Subcutaneous abdominal adipose tissue (tissue), 5 donors: ENCODE measurements around the gene MAN1A1.

Experiments
- H3K27ac ChIP-seq: one replicate; pipeline ENCODE4 v1.7.0; 2013; ENCODE audit warnings: low read depth, mild to moderate bottlenecking, inconsistent platforms, low read length, moderate library complexity
- H3K27me3 ChIP-seq, 5 donors: one replicate each; pipeline ENCODE4 v1.7.0; 2013; ENCODE audit warnings: low read length in 5 of 5, inconsistent platforms in 1 of 5; ENCODE audit not compliant: control insufficient read depth in 5 of 5, insufficient read depth in 4 of 5
- H3K36me3 ChIP-seq, 5 donors: one replicate each; pipeline ENCODE4 v1.7.0; 2013; ENCODE audit warnings: low read length in 5 of 5; ENCODE audit not compliant: control insufficient read depth in 5 of 5, insufficient read depth in 5 of 5
- H3K4me1 ChIP-seq, 5 donors: one replicate each; pipeline ENCODE4 v1.7.0; 2013; ENCODE audit warnings: low read length in 5 of 5, mild to moderate bottlenecking in 3 of 5, moderate library complexity in 1 of 5; ENCODE audit not compliant: control insufficient read depth in 5 of 5, insufficient read depth in 5 of 5
- H3K4me3 ChIP-seq, 5 donors: one replicate each; pipeline ENCODE4 v1.7.0; 2013; ENCODE audit warnings: low read length in 5 of 5, low read depth in 1 of 5
- H3K9ac ChIP-seq, 5 donors: one replicate each; pipeline ENCODE4 v1.7.0; 2013; ENCODE audit warnings: low read length in 5 of 5, mild to moderate bottlenecking in 4 of 5, moderate library complexity in 3 of 5
- H3K9me3 ChIP-seq, 5 donors: one replicate each; pipeline ENCODE4 v1.7.0; 2013; ENCODE audit warnings: low read length in 5 of 5; ENCODE audit not compliant: control insufficient read depth in 5 of 5
- donor health status: healthy.
- donor health status: healthy.
- donor health status: healthy.
- donor health status: healthy.
- donor health status: healthy.

MAN1A1 gene

GRCh38 chr6:119215309-119215708 lies 134.3 kb downstream of the MAN1A1 start:
- Histone ChIP-seq H3K4me3 (no peak overlapping the region), H3K4me1 (peaks cover 5 to 34% (median 16%) of the 10 kb centered on the region in 5 donors), H3K27ac (peak overlapping the region; percentile 77), H3K36me3 (no peaks in the 10 kb centered on the region), H3K9me3 (no peaks in the 10 kb centered on the region), H3K9ac (no peak overlapping the region), H3K27me3 (no peaks in the 10 kb centered on the region)

DNA sequence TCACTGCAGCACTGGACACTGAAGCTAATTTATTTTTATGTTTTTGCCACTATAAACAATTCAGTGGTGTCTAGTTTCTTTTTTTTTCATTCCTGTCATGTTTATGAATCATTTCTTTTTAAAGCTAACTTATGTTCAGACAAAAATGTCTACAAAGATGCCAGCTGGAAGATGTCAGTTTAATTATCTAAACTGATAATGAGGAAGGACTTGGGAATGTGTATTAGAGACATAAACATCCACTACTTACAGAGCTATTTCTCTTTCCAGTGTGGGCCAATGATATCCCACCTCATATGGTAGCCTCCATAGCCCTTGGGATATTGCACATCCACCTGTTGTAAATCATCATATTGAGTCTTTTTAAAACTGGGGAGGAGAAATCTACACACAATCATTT lies 139.0 kb downstream of the MAN1A1 start:
- Histone ChIP-seq H3K9me3 (no peaks in the 10 kb centered on the region), H3K4me3 (no peak overlapping the region), H3K36me3 (peaks cover 0 to 7% (median 0%) of the 10 kb centered on the region in 5 donors)

DNA sequence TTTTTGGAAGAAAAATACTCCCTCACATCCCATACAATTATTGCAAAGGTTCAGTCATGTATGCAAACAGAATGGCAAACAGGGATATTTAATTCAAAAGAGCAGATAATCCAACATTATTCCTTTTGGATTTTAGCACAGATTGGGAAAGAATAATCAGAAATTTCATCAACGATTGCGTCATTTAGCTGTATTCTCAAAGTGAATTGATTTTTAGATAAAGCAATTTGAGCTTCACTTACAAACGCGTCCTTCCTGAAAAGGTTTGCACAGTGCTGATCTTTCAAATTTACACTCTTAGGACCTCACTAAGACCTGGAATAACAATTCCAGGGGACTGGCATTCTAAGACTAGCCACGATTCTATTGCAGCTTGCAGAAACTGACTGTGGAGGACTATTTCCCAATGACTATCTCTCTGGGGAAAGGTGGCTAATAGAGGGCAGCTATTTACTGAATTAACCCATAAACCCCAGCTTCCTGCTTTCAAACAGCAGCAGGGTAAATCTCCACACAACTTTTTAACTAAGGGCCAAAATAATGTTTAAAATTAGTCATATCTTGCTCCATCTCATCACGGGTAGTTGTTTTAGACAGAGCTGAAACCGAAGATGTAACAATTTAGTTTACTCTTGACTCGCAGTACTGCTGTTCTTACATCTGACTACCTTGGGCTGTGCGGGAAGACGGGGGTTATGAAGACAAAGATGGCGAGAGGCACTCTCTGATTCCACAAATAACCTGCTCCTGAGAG lies 139.9 kb downstream of the MAN1A1 start:
- peaks cover 0 to 30% (median 17%) of the 10 kb centered on the region in 5 donors for H3K4me1 ChIP-seq
- H3K9me3 ChIP-seq: no peaks in the 10 kb centered on the region
- peak overlapping the region; percentile 52 for H3K27ac ChIP-seq
- peaks cover 0 to 9% (median 2%) of the 10 kb centered on the region in 5 donors for H3K36me3 ChIP-seq
- no peaks in the 10 kb centered on the region for H3K27me3 ChIP-seq
- H3K9ac ChIP-seq: no peak overlapping the region
- peak overlapping the region in 2 of 5 donors; percentile 12 to 28 for H3K4me3 ChIP-seq

More for the DNA sequence above, 139.0 kb downstream of the MAN1A1 start:
- Histone ChIP-seq H3K27ac (no peak overlapping the region), H3K9ac (no peak overlapping the region), H3K4me1 (peaks cover 0 to 35% (median 22%) of the 10 kb centered on the region in 5 donors), H3K27me3 (no peaks in the 10 kb centered on the region)

- no peaks in the 10 kb centered on the region for H3K27me3 ChIP-seq
Observed at GRCh38 chr6:119207971-119208725, 141.4 kb downstream of the MAN1A1 start.

DNA sequence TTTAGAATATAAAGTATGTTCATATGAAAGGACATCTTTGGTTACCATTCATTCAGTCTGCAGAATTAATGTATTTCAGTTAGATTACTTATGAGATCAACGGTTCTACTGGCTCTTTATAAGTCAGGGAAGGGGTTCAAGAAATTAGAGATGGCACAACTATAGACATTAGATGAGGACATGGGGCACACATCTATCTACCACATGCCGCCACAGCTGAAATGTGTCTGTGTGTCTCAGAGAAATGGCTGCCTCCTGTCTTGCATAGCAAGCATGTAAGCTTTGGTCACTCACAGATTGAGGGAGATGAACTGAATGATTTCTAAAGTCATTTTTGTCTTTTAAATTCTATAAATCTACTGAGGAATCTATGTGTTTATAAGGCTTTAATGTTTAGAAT lies 142.2 kb downstream of the MAN1A1 start:
- Histone ChIP-seq H3K9ac (no peak overlapping the region), H3K36me3 (peaks cover 14 to 31% (median 19%) of the 10 kb centered on the region in 5 donors), H3K4me1 (peaks cover 0 to 27% (median 16%) of the 10 kb centered on the region in 5 donors), H3K4me3 (no peak overlapping the region), H3K27ac (no peak overlapping the region), H3K9me3 (no peaks in the 10 kb centered on the region), H3K27me3 (no peaks in the 10 kb centered on the region)

More at GRCh38 chr6:119207971-119208725, 141.4 kb downstream of the MAN1A1 start:
- Histone ChIP-seq H3K36me3 (peaks cover 8 to 23% (median 11%) of the 10 kb centered on the region in 5 donors), H3K27ac (no peak overlapping the region), H3K4me1 (peaks cover 0 to 27% (median 16%) of the 10 kb centered on the region in 5 donors), H3K4me3 (no peak overlapping the region), H3K9me3 (no peaks in the 10 kb centered on the region), H3K9ac (no peak overlapping the region)

- H3K36me3 ChIP-seq: peaks cover 22 to 40% (median 26%) of the 10 kb centered on the region in 5 donors
- H3K9ac ChIP-seq: no peak overlapping the region
- H3K27ac ChIP-seq: no peak overlapping the region
- no peak overlapping the region for H3K4me3 ChIP-seq
- peaks cover 0 to 27% (median 16%) of the 10 kb centered on the region in 5 donors for H3K4me1 ChIP-seq
- H3K9me3 ChIP-seq: no peaks in the 10 kb centered on the region
- H3K27me3 ChIP-seq: no peaks in the 10 kb centered on the region
Observed at GRCh38 chr6:119205911-119206618, 143.5 kb downstream of the MAN1A1 start.

- Histone ChIP-seq H3K9ac (no peak overlapping the region), H3K27me3 (no peaks in the 10 kb centered on the region), H3K4me1 (peaks cover 0 to 20% (median 10%) of the 10 kb centered on the region in 5 donors), H3K27ac (no peak overlapping the region), H3K9me3 (no peaks in the 10 kb centered on the region), H3K36me3 (peaks cover 29 to 53% (median 34%) of the 10 kb centered on the region in 5 donors), H3K4me3 (no peak overlapping the region)
Observed at GRCh38 chr6:119204719-119205118, 144.8 kb downstream of the MAN1A1 start.

DNA sequence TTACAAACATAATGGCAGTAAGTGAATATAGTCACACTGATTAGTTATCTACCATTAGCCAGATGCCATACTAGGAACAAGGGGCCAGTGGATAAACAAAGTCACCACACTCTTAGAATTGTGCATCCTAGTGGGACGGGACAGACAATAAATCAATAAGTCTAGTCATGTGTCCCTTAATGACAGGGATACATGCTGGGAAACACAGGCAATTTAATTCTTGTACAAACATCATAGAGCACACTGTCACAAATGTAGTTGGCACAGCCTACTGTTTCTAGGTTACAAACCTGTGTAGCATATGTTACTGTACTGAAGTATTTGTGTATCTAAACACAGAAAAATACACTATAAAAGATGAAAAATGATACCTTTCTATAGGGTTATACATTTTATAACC lies 148.1 kb downstream of the MAN1A1 start:
- no peaks in the 10 kb centered on the region for H3K27me3 ChIP-seq
- no peaks in the 10 kb centered on the region for H3K9me3 ChIP-seq
- no peak overlapping the region for H3K9ac ChIP-seq
- peaks cover 0 to 8% (median 0%) of the 10 kb centered on the region in 5 donors for H3K4me1 ChIP-seq
- no peak overlapping the region for H3K4me3 ChIP-seq
- H3K36me3 ChIP-seq: peaks cover 39 to 72% (median 42%) of the 10 kb centered on the region in 5 donors
- no peak overlapping the region for H3K27ac ChIP-seq

DNA sequence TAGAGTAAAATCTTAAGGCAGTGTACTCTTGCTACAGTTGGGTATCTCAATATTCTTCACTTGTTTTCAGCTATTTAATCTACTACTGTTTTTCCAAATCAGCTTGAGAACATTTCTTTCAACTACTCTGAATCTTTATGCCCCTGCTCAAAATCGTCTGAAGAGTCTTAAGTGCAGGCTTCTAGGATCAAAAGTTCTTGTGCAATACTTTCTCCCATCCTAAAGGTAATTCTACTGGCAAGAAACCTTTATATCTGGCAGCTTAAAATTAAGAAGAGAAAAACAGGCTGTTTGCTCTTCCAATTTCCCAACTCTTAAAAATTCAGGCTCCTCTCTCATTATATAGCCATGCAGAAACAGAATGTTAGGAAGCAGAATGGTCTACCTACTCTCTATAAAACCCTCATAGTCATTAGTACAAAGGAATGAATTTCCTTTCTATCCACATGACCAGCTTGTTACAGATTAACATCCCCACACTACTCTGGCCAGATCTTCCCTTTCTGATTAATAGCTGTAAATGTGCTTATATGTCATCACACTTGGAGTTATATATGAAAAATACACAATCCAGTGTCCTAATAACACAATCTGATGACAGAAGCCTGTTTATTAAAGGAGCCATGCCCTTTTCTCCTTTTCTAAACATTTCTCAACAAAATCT lies 148.9 kb downstream of the MAN1A1 start:
- H3K27ac ChIP-seq: no peak overlapping the region
- H3K4me3 ChIP-seq: no peak overlapping the region
- peaks cover 0 to 5% (median 0%) of the 10 kb centered on the region in 5 donors for H3K4me1 ChIP-seq
- H3K9ac ChIP-seq: no peak overlapping the region
- H3K27me3 ChIP-seq: no peaks in the 10 kb centered on the region
- H3K36me3 ChIP-seq: peaks cover 42 to 71% (median 49%) of the 10 kb centered on the region in 5 donors
- H3K9me3 ChIP-seq: no peaks in the 10 kb centered on the region
